Measurements from ENCODE around the gene PARN. TPM values are rescaled to one million over a fixed set of nuclear protein-coding genes. Genes with fewer than 3 reads are reported as not detected.

The PARN gene
- total RNA-seq, 1 experiment from 2014 or later, result 37.7 TPM

DNA sequence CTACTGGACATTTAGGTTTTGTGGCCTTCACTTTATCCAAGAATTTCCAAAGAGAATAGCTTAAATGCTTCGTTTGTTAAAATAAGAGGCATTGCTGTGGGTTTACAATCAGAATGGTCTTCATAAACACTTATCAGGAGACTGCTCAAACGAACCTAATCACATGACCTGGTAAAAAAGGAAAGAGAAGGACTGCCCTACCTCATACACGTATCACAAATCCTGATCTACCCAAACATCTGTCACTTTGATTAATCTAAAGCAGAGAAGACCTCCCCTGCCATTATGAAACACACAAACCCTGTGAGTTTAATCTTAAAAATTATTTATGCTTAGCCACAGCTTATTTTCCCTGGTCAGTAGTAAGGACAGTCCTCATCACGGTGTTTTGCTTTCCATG lies 76.6 kb downstream of the PARN start:
- Mint-ChIP-seq H3K4me1 (peaks cover 21% of the 10 kb centered on the region), H3K27ac (no peak overlapping the region), H3K4me3 (no peak overlapping the region), H3K27me3 (ENCODE audit: low read depth) (no peaks in the 10 kb centered on the region), H3K36me3 (peaks cover 4% of the 10 kb centered on the region; the same call in 1 of the 2 replicates), H3K9me3 (no peaks in the 10 kb centered on the region)
- CTCF ChIA-PET, result no interaction called here
- TF ChIP-seq, protein P1, sequence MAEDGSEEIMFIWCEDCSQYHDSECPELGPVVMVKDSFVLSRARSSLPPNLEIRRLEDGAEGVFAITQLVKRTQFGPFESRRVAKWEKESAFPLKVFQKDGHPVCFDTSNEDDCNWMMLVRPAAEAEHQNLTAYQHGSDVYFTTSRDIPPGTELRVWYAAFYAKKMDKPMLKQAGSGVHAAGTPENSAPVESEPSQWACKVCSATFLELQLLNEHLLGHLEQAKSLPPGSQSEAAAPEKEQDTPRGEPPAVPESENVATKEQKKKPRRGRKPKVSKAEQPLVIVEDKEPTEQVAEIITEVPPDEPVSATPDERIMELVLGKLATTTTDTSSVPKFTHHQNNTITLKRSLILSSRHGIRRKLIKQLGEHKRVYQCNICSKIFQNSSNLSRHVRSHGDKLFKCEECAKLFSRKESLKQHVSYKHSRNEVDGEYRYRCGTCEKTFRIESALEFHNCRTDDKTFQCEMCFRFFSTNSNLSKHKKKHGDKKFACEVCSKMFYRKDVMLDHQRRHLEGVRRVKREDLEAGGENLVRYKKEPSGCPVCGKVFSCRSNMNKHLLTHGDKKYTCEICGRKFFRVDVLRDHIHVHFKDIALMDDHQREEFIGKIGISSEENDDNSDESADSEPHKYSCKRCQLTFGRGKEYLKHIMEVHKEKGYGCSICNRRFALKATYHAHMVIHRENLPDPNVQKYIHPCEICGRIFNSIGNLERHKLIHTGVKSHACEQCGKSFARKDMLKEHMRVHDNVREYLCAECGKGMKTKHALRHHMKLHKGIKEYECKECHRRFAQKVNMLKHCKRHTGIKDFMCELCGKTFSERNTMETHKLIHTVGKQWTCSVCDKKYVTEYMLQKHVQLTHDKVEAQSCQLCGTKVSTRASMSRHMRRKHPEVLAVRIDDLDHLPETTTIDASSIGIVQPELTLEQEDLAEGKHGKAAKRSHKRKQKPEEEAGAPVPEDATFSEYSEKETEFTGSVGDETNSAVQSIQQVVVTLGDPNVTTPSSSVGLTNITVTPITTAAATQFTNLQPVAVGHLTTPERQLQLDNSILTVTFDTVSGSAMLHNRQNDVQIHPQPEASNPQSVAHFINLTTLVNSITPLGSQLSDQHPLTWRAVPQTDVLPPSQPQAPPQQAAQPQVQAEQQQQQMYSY (CRISPR knock-in tag; IDR thresholded peaks at IDR 0.05), result no peak
- no peak for TF ChIP-seq MXD4 (CRISPR knock-in tag; IDR thresholded peaks at IDR 0.05; ENCODE audit: borderline replicate concordance)
- TF ChIP-seq ZNF671 (CRISPR knock-in tag; IDR thresholded peaks at IDR 0.05), result no peak
- TF ChIP-seq RORB (CRISPR knock-in tag; IDR thresholded peaks at IDR 0.05), result no peak
- no peak for TF ChIP-seq NFE2L1 (CRISPR knock-in tag; IDR thresholded peaks at IDR 0.05)
- no peak for TF ChIP-seq FOXJ3 (CRISPR knock-in tag; IDR thresholded peaks at IDR 0.05; ENCODE audit: borderline replicate concordance)
- TF ChIP-seq ZNF416 (CRISPR knock-in tag; IDR thresholded peaks at IDR 0.05), result no peak
- TF ChIP-seq, protein P2, sequence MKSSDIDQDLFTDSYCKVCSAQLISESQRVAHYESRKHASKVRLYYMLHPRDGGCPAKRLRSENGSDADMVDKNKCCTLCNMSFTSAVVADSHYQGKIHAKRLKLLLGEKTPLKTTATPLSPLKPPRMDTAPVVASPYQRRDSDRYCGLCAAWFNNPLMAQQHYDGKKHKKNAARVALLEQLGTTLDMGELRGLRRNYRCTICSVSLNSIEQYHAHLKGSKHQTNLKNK (CRISPR knock-in tag; IDR thresholded peaks at IDR 0.05), result no peak
- TF ChIP-seq, protein P3, sequence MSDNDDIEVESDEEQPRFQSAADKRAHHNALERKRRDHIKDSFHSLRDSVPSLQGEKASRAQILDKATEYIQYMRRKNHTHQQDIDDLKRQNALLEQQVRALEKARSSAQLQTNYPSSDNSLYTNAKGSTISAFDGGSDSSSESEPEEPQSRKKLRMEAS (CRISPR knock-in tag; IDR thresholded peaks at IDR 0.05), result no peak
- TF ChIP-seq, protein P4, sequence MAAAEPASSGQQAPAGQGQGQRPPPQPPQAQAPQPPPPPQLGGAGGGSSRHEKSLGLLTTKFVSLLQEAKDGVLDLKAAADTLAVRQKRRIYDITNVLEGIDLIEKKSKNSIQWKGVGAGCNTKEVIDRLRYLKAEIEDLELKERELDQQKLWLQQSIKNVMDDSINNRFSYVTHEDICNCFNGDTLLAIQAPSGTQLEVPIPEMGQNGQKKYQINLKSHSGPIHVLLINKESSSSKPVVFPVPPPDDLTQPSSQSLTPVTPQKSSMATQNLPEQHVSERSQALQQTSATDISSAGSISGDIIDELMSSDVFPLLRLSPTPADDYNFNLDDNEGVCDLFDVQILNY (CRISPR knock-in tag; IDR thresholded peaks at IDR 0.05), result no peak
- TF ChIP-seq SMAD4 (CRISPR knock-in tag; IDR thresholded peaks at IDR 0.05), result no peak
- TF ChIP-seq CREM (CRISPR knock-in tag; IDR thresholded peaks at IDR 0.05), result no peak
- TF ChIP-seq, protein P5, sequence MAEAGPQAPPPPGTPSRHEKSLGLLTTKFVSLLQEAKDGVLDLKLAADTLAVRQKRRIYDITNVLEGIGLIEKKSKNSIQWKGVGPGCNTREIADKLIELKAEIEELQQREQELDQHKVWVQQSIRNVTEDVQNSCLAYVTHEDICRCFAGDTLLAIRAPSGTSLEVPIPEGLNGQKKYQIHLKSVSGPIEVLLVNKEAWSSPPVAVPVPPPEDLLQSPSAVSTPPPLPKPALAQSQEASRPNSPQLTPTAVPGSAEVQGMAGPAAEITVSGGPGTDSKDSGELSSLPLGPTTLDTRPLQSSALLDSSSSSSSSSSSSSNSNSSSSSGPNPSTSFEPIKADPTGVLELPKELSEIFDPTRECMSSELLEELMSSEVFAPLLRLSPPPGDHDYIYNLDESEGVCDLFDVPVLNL (CRISPR knock-in tag; IDR thresholded peaks at IDR 0.05; ENCODE audit: borderline replicate concordance, low read depth), result no peak
- no peak for TF ChIP-seq ZNF423 (CRISPR knock-in tag; IDR thresholded peaks at IDR 0.05)
- TF ChIP-seq ZNF396 (CRISPR knock-in tag; IDR thresholded peaks at IDR 0.05; ENCODE audit: borderline replicate concordance), result no peak
- no peak for TF ChIP-seq NR1H2 (CRISPR knock-in tag; IDR thresholded peaks at IDR 0.05)
- no peak for DNase-seq (ENCODE audit: low spot score)
- POLR2A ChIA-PET, result no interaction called here
- ATAC-seq, result no peak

DNA sequence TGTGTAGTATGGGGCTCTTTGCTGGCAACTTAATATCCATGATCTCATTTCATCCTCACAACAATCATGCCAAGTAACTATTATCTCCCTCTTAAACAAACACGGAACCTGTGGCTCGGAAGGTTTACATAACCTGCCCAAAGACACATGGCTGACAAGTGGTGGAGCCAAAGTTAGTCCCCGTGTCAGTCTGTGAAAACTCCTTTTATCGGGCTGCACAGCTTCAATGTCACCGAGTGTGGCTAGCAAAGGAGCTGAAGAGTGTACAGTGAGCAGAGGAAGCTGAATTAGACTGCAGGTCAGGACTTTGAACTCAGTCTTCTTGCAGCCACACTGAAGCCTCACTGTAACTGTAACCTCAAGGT lies 80.3 kb downstream of the PARN start:
- DNase-seq (ENCODE audit: low spot score) (no peak), ATAC-seq (no peak)
- H3K36me3 Mint-ChIP-seq, result peaks cover 4% of the 10 kb centered on the region; the same call in 1 of the 2 replicates
- no peak for TF ChIP-seq GRHL2 (CRISPR knock-in tag; IDR thresholded peaks at IDR 0.05; ENCODE audit: insufficient replicate concordance, severe bottlenecking)
- TF ChIP-seq GABPB1 (CRISPR knock-in tag; IDR thresholded peaks at IDR 0.05), result peak; percentile 35; the same call in 1 of the 2 replicates
- CTCF ChIA-PET, result no interaction called here
- H3K27me3 Mint-ChIP-seq (ENCODE audit: low read depth), result no peaks in the 10 kb centered on the region
- H3K4me3 Mint-ChIP-seq, result no peak overlapping the region
- peaks cover 32% of the 10 kb centered on the region for H3K4me1 Mint-ChIP-seq
- POLR2A ChIA-PET, result no interaction called here
- no peaks in the 10 kb centered on the region for H3K9me3 Mint-ChIP-seq
- H3K27ac Mint-ChIP-seq, result peak overlapping the region; percentile 85

Data from WTC11 (cell line).